Skin epidermis (tissue), 12 donors: ENCODE measurements around the gene GDPD4.

Source experiments
- H3K27ac ChIP-seq, 21 experiments: fragments of 200-600 bp; sonication (generic) in 11 of 21; one replicate each; pipeline ENCODE4 v1.5.0; 2020; ENCODE audit warnings: mild to moderate bottlenecking in 3 of 21, inconsistent platforms in 2 of 21, moderate library complexity in 2 of 21
- H3K4me3 ChIP-seq, 7 experiments: fragments of 200-600 bp; sonication (generic) in 2 of 7; one replicate each; pipeline ENCODE4 v1.5.0; 2020; ENCODE audit warnings: inconsistent platforms in 2 of 7, mild to moderate bottlenecking in 2 of 7, moderate library complexity in 1 of 7

The GDPD4 gene

DNA sequence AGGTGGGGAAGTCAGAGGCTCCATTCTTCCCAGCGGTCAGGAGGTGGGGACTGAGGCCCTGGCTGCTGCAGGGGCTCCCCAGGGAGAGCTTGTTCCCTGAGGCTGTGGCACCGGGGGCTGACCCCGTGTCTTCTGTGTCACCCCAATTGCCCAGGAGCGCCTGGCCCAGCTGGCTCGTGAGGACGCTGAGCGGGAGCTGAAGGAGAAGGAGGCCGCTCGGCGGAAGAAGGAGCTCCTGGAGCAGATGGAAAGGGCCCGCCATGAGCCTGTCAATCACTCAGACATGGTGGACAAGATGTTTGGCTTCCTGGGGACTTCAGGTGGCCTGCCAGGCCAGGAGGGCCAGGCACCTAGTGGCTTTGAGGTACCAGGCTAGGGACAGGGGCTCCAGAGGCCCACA lies 120.3 kb downstream of the GDPD4 start:
- H3K4me3 ChIP-seq, result no peak overlapping the region
- no peak overlapping the region for H3K27ac ChIP-seq

DNA sequence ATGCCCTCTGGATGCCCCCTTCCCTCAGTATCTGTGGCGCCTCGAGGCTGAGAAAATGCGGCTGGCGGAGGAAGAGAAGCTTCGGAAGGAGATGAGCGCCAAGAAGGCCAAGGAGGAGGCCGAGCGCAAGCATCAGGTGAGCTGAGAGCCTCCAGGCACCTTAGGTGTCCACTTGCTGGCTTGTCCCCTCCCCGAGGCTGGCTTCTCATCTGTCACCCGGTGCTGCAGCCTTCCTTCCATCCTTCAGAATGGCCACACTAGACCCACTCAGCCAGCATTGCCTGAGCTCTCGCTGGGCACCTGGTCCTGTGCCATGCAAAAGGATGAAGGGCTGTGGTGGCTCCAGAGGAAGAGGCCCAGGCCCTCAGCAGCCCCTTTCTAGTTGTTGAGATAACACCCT lies 121.1 kb downstream of the GDPD4 start:
- Histone ChIP-seq H3K27ac (no peak overlapping the region), H3K4me3 (no peak overlapping the region)

DNA sequence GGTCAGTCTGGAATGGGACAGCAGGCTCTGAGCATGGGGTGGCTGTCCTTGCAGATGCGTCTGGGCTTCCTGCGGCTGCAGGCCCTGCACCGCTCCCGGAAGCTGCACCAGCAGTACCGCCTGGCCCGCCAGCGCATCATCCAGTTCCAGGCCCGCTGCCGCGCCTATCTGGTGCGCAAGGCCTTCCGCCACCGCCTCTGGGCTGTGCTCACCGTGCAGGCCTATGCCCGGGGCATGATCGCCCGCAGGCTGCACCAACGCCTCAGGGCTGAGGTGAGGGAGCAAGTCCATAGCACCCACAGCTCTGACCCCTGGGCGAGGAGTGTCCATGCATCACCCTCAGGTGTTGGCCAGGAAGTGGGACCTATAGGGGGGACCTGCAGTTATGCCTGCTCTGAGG lies 121.8 kb downstream of the GDPD4 start:
- no peak overlapping the region for H3K4me3 ChIP-seq
- no peak overlapping the region for H3K27ac ChIP-seq

DNA sequence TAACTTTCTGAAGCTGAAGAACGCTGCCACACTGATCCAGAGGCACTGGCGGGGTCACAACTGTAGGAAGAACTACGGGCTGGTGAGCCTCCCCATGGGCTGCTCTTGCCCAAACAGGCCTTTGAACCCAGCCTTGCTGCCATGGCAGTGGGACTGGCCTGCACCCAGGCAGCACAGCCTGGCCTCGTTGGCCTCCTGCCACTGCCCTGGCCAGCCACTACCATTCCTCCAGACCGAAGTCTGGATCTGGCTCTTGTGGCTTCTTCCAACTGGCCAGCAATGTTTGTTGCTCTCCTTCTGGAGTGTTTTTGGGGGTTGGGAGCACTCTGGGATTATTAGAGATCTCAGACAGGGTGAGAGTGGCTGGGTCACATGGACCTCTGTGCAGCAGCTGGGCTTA lies 122.4 kb downstream of the GDPD4 start:
- Histone ChIP-seq H3K4me3 (no peak overlapping the region), H3K27ac (no peak overlapping the region)

DNA sequence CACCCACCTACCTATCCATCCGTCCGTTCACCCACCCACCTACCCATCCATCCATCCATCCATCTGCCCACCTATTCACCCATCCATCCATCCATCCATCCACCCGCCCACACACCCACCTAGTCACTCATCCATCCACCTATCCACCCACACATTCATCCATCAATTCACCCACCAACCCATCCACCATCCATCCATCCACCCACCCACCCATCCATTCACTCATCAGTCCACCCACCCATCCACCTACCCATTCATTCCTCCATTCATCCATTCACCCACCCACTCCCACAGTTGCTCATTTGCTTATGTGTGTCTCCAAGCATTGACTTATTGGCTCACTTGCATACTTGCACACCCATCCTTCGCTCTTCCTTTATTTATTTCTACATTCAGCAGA lies 123.3 kb downstream of the GDPD4 start:
- H3K27ac ChIP-seq, result no peak overlapping the region
- H3K4me3 ChIP-seq, result no peak overlapping the region

DNA sequence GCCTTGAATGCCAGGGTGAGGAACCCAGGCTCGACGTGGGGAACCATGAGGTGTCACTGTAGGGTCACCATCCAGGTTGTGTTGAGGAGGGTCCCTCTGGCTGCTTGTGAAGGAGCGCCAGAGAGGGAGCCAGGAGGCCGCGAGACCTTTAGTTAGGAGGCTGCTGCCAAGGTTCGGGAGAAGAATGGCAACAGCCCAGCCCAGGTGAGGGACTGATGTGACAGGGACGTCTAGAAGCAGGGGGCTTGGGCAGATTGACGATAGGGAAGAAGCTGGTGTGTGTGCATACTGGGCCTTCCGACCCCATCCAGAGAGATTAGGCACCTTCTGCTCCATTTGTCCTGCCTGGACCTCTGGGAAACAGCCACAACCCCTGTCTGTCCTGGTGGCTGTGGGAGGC lies 124.5 kb downstream of the GDPD4 start:
- no peak overlapping the region for H3K27ac ChIP-seq
- no peak overlapping the region for H3K4me3 ChIP-seq

DNA sequence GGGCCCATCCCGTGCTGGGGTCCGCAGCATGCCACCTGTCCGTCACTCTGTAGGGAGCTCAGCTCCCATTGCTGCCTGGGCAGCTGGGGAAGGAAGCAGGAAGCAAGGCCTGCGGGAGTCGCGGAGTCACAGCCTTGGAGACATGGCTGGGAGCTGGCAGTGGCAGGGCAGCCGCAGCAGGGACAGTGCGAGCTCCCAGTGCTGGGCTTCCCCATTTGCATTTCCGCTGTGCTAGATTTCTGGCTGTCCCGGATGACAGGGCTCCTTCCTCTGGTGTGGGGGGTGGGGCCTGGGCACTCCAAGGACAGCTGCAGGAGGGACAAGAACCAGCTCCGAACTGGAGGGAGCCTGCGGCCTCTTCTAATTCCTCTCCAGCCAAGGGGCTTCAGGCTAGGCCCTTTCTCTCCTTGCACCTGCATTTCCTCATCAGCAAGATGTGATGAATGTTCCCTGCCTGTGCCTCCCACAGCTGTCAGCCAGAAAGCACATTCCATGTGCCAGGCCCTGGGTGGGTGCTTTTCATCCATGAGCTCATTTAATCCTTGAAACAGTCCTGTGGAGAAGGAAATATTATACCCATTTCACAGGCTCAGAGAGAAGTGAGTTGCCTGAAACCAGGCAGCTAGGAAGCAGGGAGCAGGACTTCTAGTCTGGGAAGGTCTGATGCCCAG lies 125.5 kb downstream of the GDPD4 start:
- peak overlapping the region in 7 of 21 experiments; percentile 9 to 50 (median 22) for H3K27ac ChIP-seq

DNA sequence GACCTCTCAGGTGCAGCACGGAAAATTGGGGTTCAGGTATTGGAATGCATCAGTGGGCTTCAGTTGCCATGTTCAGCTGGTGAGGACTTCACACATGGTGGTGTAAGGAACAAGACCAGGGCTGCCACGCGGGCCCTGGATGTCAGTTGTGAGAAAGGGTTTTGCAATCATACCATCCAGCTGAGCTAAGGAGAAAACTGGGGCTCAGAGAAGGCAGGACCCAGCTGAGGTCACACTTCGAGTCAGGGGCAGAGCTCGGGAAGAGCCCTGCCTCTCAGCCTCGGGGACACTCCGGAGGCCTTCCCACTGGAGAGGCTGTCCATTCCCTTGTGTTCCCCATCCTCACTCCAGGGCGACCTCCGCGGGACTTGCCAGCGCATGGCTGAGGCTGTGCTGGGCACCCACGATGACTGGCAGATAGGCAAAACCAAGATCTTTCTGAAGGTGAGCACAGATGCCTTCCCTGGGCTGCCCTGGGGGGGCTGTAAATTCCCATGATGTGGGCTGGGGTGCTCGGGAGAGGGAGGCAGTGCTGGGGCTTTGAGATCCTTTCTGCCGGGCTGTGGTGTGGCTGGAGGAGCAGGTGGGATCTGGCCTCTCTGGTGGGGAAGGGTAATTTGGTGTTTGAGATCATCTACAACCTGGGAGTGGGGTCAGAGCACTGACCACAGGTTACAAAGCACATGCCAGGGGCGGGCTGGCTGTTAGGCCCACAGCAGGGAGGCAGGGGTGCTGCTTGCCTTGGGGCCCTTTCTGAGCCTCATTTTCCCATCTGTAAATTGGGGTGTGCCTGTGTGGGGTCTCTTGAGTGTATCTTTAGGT lies 126.3 kb downstream of the GDPD4 start:
- no peak overlapping the region for H3K4me3 ChIP-seq
- peak overlapping the region in 8 of 21 experiments; percentile 4 to 50 (median 20) for H3K27ac ChIP-seq

More for the DNA sequence above, 125.5 kb downstream of the GDPD4 start:
- no peak overlapping the region for H3K4me3 ChIP-seq

DNA sequence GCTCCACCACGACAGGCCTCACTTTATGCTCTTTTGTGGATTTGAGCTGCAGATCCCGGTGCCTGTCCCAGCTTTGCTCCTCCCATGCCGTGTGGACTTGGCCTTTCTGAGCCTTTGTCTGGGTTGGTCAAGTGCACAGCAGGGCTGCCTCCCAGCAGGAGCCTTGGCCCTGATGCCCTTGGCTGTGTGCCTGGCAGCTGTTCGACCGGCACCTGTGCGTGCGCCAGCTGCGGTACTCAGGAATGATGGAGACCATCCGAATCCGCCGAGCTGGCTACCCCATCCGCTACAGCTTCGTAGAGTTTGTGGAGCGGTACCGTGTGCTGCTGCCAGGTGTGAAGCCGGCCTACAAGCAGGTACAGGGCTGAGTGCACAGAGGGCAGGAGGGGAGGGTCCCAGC lies 126.9 kb downstream of the GDPD4 start:
- H3K4me3 ChIP-seq, result no peak overlapping the region
- H3K27ac ChIP-seq, result no peak overlapping the region

DNA sequence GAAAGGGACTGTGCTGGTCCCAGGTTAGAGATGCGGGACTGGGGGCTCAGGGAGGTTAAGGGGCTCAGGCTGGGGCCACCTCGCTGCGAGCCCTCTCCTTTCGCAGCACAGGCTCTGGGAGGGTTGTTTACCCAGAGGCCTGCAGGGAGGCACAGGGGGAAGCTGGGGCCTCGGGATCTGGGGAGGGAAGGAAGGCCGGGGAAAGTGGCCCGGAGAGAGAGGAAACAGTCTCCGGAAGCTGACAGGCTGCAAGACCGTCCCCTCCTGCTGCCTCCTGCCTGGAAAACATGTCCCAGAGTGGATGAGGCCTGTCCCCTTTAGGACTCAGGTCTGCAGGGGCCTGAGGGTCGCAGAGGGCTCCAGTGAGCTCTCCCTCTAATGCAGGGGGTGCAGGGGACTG lies 128.0 kb downstream of the GDPD4 start:
- Histone ChIP-seq H3K4me3 (no peak overlapping the region), H3K27ac (no peak overlapping the region)

DNA sequence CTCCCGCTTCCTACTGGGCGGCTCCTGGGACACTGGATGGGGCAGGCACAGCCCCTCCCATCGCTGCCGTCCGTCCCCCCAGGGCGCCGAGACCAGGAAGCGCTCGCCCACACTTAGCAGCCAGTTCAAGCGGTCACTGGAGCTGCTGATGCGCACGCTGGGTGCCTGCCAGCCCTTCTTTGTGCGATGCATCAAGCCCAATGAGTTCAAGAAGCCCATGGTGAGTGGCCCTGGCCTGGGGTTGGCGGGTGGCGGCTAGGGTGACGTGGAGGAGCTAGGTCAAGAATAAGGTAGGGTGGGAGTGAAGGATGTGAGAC lies 128.9 kb downstream of the GDPD4 start:
- H3K4me3 ChIP-seq, result no peak overlapping the region

DNA sequence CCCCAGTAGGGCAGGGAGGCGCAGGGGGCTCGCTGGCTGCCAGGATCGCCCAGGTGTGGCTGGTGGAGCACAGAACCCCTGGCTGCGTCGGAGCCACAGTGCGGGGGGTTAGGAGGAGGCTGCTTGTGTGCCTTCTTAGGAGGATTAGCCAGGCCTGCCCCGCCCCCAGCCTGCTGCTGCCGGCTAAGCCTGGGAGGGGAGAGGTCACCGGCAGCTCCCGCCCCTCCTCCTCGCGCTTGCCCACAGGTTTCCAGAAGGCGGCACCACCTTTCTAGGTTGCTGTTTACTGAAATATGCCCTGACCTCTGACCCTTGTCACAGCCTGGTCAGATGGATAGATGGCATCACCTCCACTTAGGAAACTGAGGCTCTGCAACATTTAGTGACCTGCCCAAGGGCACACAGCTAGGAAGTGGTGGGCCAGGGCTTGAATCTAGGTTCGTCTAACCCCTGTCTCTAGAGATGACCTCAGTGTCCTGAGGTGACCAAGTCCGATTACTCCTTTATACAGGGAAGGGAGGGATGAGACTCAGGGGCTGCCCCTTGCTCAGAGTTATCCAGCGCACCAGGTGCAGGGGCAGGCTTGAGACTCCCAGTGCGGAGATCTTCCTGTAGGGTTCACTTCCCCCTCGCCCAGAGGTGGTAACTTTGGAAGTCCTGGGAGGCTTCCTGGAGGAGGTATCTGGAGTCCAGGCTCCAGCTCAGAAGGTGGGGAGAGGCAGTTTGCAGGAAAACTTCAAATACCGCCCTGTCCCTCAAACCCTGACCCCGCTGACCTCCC lies 129.4 kb downstream of the GDPD4 start:
- H3K4me3 ChIP-seq, result no peak overlapping the region
- H3K27ac ChIP-seq, result no peak overlapping the region

More for the DNA sequence above, 128.9 kb downstream of the GDPD4 start:
- H3K27ac ChIP-seq, result no peak overlapping the region

DNA sequence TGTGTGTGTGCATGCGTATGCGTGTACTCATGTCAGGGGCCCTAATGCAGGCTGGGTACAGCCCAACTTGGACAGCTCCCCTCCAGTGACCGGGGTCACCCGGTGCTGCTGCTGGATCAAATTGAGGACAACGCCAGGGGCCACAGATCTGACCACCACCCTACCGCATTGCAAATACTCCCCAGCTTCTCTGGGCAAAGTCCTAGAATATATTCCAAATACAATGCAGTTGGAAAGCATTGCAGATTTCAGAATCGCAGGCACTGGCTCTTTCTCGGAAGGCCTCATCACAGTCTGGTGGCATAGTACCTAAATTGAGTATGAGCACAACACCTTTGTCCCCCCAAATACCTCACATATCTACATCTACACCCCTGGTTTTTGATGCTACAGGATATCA lies 130.2 kb downstream of the GDPD4 start:
- Histone ChIP-seq H3K4me3 (no peak overlapping the region), H3K27ac (no peak overlapping the region)

DNA sequence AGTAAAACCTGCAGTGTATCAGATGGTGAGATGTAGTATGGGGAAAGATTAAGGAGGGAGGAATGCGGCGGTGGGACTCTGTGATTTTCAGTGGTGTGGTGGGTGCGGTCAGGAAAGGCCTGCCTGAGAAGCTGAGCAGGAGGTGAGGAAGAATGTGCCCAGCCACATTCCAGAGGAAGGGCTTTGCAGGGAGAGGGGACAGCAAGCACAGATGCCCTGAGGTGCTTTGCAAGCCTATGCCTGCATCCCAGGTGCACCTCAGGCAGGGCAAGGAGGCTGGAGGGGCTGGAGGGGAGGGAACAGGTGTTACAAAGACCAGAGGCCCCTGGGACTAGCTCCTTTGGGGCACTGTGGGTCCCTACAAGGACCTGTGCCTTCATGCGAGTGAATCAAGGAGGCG lies 131.4 kb downstream of the GDPD4 start:
- no peak overlapping the region for H3K27ac ChIP-seq
- no peak overlapping the region for H3K4me3 ChIP-seq

DNA sequence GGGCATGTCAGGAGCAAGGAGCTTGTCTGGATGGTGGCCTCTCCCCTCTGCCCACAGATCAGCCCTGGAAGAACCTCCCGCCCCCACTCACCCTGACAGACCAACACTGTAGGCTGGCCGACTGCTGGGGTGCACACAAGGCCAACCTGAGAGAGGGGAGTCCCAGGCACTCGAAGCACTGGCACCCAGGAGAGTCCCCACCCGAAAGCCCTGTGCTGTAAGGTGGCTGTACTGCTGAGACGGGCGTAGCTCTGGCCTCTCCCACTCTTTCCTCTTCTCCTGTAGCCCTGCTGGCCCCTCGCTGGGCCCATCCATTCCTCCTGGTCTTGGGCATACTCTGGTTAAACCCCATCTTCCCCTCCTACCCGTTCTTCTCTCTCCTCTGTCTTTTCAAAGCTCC lies 133.7 kb downstream of the GDPD4 start:
- Histone ChIP-seq H3K27ac (no peak overlapping the region), H3K4me3 (no peak overlapping the region)

DNA sequence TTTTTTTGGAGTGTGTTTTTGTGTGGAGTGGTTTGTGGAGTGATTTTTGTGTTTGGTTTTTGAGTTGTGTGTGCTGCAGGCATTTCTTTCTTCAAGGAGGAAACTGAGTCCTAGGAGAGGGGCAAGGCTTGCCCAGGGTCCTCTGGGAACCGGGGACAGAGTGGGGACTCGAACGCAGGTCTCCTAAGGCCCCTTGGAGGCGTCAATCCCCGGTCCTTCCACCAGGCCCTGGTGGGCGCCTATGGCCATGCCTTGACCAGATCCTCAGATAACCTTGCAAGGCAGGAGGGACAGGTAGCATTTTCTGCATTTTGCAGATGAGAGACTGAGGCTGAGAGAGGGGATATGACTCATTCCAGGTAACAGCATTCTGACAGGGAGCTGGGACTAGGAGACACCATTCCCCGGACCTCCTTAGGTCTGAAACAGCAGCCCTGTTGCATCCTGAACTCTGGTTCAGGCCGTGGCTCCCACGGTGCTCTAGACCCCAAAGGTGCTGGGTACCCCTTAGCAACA lies 134.3 kb downstream of the GDPD4 start:
- H3K4me3 ChIP-seq, result no peak overlapping the region
- no peak overlapping the region for H3K27ac ChIP-seq
